Measurements from ENCODE around the gene DNAJC25.
A peak's percentile ranks its signal among the peaks of the same experiment; 100 is the strongest.
"Not testable (repeated sequence)": the region's sequence is repeated elsewhere in the genome, so short reads cannot be mapped to it uniquely, and the experiment has no call there.

The DNAJC25 gene

GRCh38 chr9:111631214-111631971 lies at the start of gene DNAJC25:
DNAJC25 (plus strand) TSS chr9:111631334; CDS start chr9:111631408, 74 bp downstream.
- peak; percentile 98 to 99 for DNase-seq

- no peak for DNase-seq
These were observed 48.2 kb upstream of the DNAJC25 start for GRCh38 chr9:111582888-111583287.

GRCh38 chr9:111586378-111586777 lies 44.8 kb upstream of the DNAJC25 start:
- DNase-seq = no peak

GRCh38 chr9:111588846-111589245 lies 42.3 kb upstream of the DNAJC25 start:
- no peak for DNase-seq

GRCh38 chr9:111597852-111598732 lies 33.0 kb upstream of the DNAJC25 start:
- peak; percentile 59 to 66 for DNase-seq

GRCh38 chr9:111598733-111599091 lies 32.4 kb upstream of the DNAJC25 start:
- DNase-seq = no peak

GRCh38 chr9:111599092-111599954 lies 31.8 kb upstream of the DNAJC25 start, which contains the start of gene PTGR1:
PTGR1 (minus strand) TSS chr9:111599647; CDS start chr9:111597422, 2,225 bp downstream.
- DNase-seq = no peak

- DNase-seq = no peak
These were observed 31.2 kb upstream of the DNAJC25 start for GRCh38 chr9:111599955-111600343.

- DNase-seq = no peak
These were observed 29.7 kb upstream of the DNAJC25 start for GRCh38 chr9:111601237-111602018.

GRCh38 chr9:111603041-111603440 lies 28.1 kb upstream of the DNAJC25 start:
- DNase-seq = no peak

- no peak for DNase-seq
These were observed 27.0 kb upstream of the DNAJC25 start for GRCh38 chr9:111604054-111604615.

GRCh38 chr9:111605041-111605559 lies 26.0 kb upstream of the DNAJC25 start:
- DNase-seq = no peak

GRCh38 chr9:111610149-111610548 lies 21.0 kb upstream of the DNAJC25 start:
- no peak for DNase-seq

- no peak for DNase-seq
These were observed 20.3 kb upstream of the DNAJC25 start for GRCh38 chr9:111610845-111611244.

GRCh38 chr9:111613436-111614040 lies 17.6 kb upstream of the DNAJC25 start:
- no peak for DNase-seq

- no peak for DNase-seq
These were observed 15.2 kb upstream of the DNAJC25 start for GRCh38 chr9:111615928-111616327.

- not testable (repeated sequence) for DNase-seq
These were observed 13.8 kb upstream of the DNAJC25 start for GRCh38 chr9:111617349-111617748.

- peak in 1 of 2 donors; percentile 11 for DNase-seq
These were observed 9.1 kb upstream of the DNAJC25 start for GRCh38 chr9:111621895-111622480.

GRCh38 chr9:111622626-111623025 lies 8.5 kb upstream of the DNAJC25 start:
- DNase-seq = peak in 1 of 2 donors; percentile 19

GRCh38 chr9:111627260-111627963 lies 3.7 kb upstream of the DNAJC25 start:
- no peak for DNase-seq
